ENCODE measurements around the gene NPB. TPM values are rescaled to one million over a fixed set of nuclear protein-coding genes. Genes with fewer than 3 reads are reported as not detected.

NPB gene
- polyA plus RNA-seq, 1 of the 3 experiments (the other 2 are of a cell fraction), result 2.4 TPM

DNA sequence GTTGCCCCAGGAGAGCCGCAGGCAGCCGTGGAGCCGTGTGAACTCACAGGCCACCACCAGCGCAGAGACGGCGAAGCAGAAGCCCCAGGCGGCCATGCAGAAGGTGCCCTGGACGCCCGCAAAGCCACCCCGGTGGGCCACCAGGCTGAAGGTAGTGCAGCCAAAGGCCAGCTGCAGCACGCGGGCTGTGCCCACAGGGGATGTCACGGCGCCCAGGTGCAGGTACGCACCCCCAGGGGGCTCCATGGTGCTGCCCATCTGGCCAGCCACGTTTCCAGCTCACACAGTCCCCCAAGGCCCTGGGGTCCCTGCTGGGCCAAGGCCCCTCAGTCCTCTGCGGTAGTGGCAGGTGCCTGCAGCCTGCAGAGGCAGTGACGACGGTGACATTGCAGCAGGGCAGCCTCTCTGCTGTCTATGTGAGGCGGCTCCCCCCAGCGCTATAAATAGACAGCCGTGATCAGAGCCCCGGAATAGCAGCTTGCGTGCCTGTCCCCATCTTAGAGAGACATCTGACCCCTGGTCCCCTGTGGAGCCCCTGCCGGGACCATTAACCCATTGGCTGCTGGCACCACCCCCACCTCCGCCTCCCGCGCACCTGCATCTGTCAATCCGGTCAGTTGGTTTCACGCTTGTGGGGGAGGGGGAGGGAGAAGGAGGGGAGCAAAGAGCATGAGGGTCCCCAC, 39.6 kb downstream of the NPB start:
- Histone ChIP-seq H3K9me3 (no peaks in the 10 kb centered on the region), H3K27ac (ENCODE audit: low read depth in 2 of 2, low read length in 1 of 2) (no peak overlapping the region), H3K36me3 (replicated peaks in 1 of 2; ENCODE audit: control insufficient read depth in 1 of 2, insufficient read depth in 2 of 2, low read length in 1 of 2) (no peaks in the 10 kb centered on the region), H3K27me3 (ENCODE audit: insufficient read depth) (no peaks in the 10 kb centered on the region), H3K9ac (no peak overlapping the region), H3F3A (replicated peaks; ENCODE audit: insufficient read depth) (no peaks in the 10 kb centered on the region), H3K4me2 (no peak overlapping the region), H4K20me1 (ENCODE audit: insufficient read depth) (no peaks in the 10 kb centered on the region), H3K79me2 (ENCODE audit: insufficient read depth) (peaks cover 5% of the 10 kb centered on the region), H3K9me2 (no peaks in the 10 kb centered on the region), H2AFZ (ENCODE audit: low read depth) (no peak overlapping the region), H3K4me1 (ENCODE audit: control insufficient read depth in 1 of 2, insufficient read depth in 2 of 2, low read depth in 1 of 2, low read length in 1 of 2) (peaks cover 0 to 2% of the 10 kb centered on the region in 2 experiments; a peak in 1 of 4 replicates), H3K4me3 (ENCODE audit: low read depth in 2 of 2, low read length in 1 of 2) (no peak overlapping the region)
- whole genome bisulfite sequencing (ENCODE audit: low lambda C conversion rate), result 62% methylated on average over 23 of the region's 30 CpGs
- ChIA-PET POLR2A (no interaction called here), CTCF (interaction anchor here (1.2 to 17.7 kb wide), 4 partner anchors 10 to 89 kb away, joined by 3 to 216 read pairs (median 24); partner anchors contain the start of genes CENPX, LRRC45 and NOTUM)
- no peak for TF ChIP-seq RCOR1 (IDR thresholded peaks at IDR 0.05; ENCODE audit: low read length)
- TF ChIP-seq NFIC (IDR thresholded peaks at IDR 0.05; ENCODE audit: borderline replicate concordance), result no peak
- TF ChIP-seq RAD21 (IDR thresholded peaks at IDR 0.05; ENCODE audit: low read length), result no peak
- TF ChIP-seq, protein P1, sequence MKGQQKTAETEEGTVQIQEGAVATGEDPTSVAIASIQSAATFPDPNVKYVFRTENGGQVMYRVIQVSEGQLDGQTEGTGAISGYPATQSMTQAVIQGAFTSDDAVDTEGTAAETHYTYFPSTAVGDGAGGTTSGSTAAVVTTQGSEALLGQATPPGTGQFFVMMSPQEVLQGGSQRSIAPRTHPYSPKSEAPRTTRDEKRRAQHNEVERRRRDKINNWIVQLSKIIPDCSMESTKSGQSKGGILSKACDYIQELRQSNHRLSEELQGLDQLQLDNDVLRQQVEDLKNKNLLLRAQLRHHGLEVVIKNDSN (IDR thresholded peaks at IDR 0.05; ENCODE audit: borderline replicate concordance, low read depth), result no peak
- TF ChIP-seq SMC3 (IDR thresholded peaks at IDR 0.05; ENCODE audit: low read depth, low read length), result no peak
- DNase-seq, result no peak

- Histone ChIP-seq H3K27me3 (ENCODE audit: insufficient read depth) (no peaks in the 10 kb centered on the region), H3K4me1 (ENCODE audit: control insufficient read depth in 1 of 2, insufficient read depth in 2 of 2, low read depth in 1 of 2, low read length in 1 of 2) (peaks cover 0 to 2% of the 10 kb centered on the region in 2 experiments; a peak in 1 of 4 replicates), H3K36me3 (replicated peaks in 1 of 2; ENCODE audit: control insufficient read depth in 1 of 2, insufficient read depth in 2 of 2, low read length in 1 of 2) (no peaks in the 10 kb centered on the region), H3K4me3 (ENCODE audit: low read depth in 2 of 2, low read length in 1 of 2) (no peak overlapping the region), H3K9ac (no peak overlapping the region), H3K4me2 (no peak overlapping the region), H3F3A (replicated peaks; ENCODE audit: insufficient read depth) (no peaks in the 10 kb centered on the region), H4K20me1 (ENCODE audit: insufficient read depth) (no peaks in the 10 kb centered on the region), H3K27ac (ENCODE audit: low read depth in 2 of 2, low read length in 1 of 2) (no peak overlapping the region), H2AFZ (ENCODE audit: low read depth) (no peak overlapping the region), H3K9me2 (no peaks in the 10 kb centered on the region), H3K79me2 (ENCODE audit: insufficient read depth) (no peaks in the 10 kb centered on the region; the same call in 1 of the 2 replicates), H3K9me3 (no peaks in the 10 kb centered on the region)
- TF ChIP-seq NFIC (IDR thresholded peaks at IDR 0.05; ENCODE audit: borderline replicate concordance) (no peak), REST (IDR thresholded peaks at IDR 0.05; ENCODE audit: low read depth, low read length) (no peak), MEF2A (IDR thresholded peaks at IDR 0.05; ENCODE audit: borderline replicate concordance, low read depth) (no peak)
- TF ChIP-seq, protein P2, sequence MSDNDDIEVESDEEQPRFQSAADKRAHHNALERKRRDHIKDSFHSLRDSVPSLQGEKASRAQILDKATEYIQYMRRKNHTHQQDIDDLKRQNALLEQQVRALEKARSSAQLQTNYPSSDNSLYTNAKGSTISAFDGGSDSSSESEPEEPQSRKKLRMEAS (IDR thresholded peaks at IDR 0.05; ENCODE audit: low read depth), result no peak
- DNase-seq, result no peak
- WGBS (ENCODE audit: low lambda C conversion rate), result 70% methylated on average over 11 of the region's 12 CpGs
- ChIA-PET POLR2A (no interaction called here), CTCF (interaction anchor here (0.6 to 17.7 kb wide), 5 partner anchors 9 to 245 kb away, joined by 3 to 216 read pairs (median 5); partner anchors contain the start of genes CENPX, LRRC45 and NOTUM)
Measured at GRCh38 chr17:81942167-81942553, 40.1 kb downstream of the NPB start.
